PFSK-1 (cell line): ENCODE measurements around the gene PAXX.

Source experiments
- FOXP2 ChIP-seq: optimal IDR thresholded peaks from 2 replicates; pipeline ENCODE3; 2011; ENCODE audit warnings: borderline replicate concordance, control low read depth, inconsistent platforms; ENCODE audit not compliant: insufficient read depth; ENCODE audit errors: extremely low read length, extremely low read depth
- POLR2AphosphoS5 ChIP-seq: IDR thresholded peaks from 2 replicates; pipeline ENCODE4 v1.6.1; 2012; ENCODE audit warnings: low read depth, mild to moderate bottlenecking, control low read depth, low read length, moderate library complexity
- REST ChIP-seq, 2 experiments: IDR thresholded peaks; 2 replicates each; pipeline versions ENCODE4 v1.6.1 to v1.8.0; 2011 to 2012; ENCODE audit warnings: low read depth in 2 of 2, low read length in 2 of 2, control low read depth in 1 of 2, inconsistent platforms in 1 of 2, mild to moderate bottlenecking in 1 of 2, moderate library complexity in 1 of 2; ENCODE audit not compliant: insufficient read depth in 1 of 2
- SIN3A ChIP-seq: IDR thresholded peaks from 2 replicates; pipeline ENCODE4 v1.6.1; 2012; ENCODE audit warnings: mild to moderate bottlenecking, low read length, moderate library complexity, borderline replicate concordance; ENCODE audit not compliant: insufficient read depth
- TAF1 ChIP-seq: IDR thresholded peaks from 2 replicates; pipeline ENCODE4 v1.6.1; 2012; ENCODE audit warnings: low read length, control low read depth, borderline replicate concordance; ENCODE audit not compliant: insufficient read depth

The PAXX gene

GRCh38 chr9:136983167-136983566 lies 9.1 kb upstream of the PAXX start:
- TF ChIP-seq SIN3A (no peak), TAF1 (no peak), REST (IDR thresholded peaks at IDR 0.05; ENCODE audit: insufficient read depth in 1 of 2, low read depth in 2 of 2, low read length in 2 of 2) (no peak), FOXP2 (no peak), POLR2AphosphoS5 (no peak)

GRCh38 chr9:136983656-136984314 lies 8.4 kb upstream of the PAXX start:
- TF ChIP-seq SIN3A (no peak), TAF1 (no peak), POLR2AphosphoS5 (no peak), FOXP2 (no peak), REST (IDR thresholded peaks at IDR 0.05; ENCODE audit: insufficient read depth in 1 of 2, low read depth in 2 of 2, low read length in 2 of 2) (no peak)

- TF ChIP-seq FOXP2 = no peak
- TF ChIP-seq POLR2AphosphoS5 = no peak
- no peak for TF ChIP-seq TAF1
- TF ChIP-seq REST (IDR thresholded peaks at IDR 0.05; ENCODE audit: insufficient read depth in 1 of 2, low read depth in 2 of 2, low read length in 2 of 2) = no peak
- TF ChIP-seq SIN3A = no peak
Observed at GRCh38 chr9:136984464-136985026, 7.7 kb upstream of the PAXX start.

GRCh38 chr9:136985027-136985602 lies 7.1 kb upstream of the PAXX start:
- TF ChIP-seq SIN3A = no peak
- TF ChIP-seq POLR2AphosphoS5 = no peak
- no peak for TF ChIP-seq FOXP2
- TF ChIP-seq TAF1 = no peak
- no peak for TF ChIP-seq REST (IDR thresholded peaks at IDR 0.05; ENCODE audit: insufficient read depth in 1 of 2, low read depth in 2 of 2, low read length in 2 of 2)
